NCI-H146 (cell line): Measurements from ENCODE around the gene WDR26.
"Not testable (repeated sequence)": the region's sequence is repeated elsewhere in the genome, so short reads cannot be mapped to it uniquely, and the experiment has no call there.

ENCODE experiments used
- DNase-seq: peaks from one replicate; lab custom pipeline; 2025; lab: John Stamatoyannopoulos, UW

WDR26 gene

GRCh38 chr1:224392411-224393249, 42.0 kb downstream of the WDR26 start:
- no peak for DNase-seq

DNA sequence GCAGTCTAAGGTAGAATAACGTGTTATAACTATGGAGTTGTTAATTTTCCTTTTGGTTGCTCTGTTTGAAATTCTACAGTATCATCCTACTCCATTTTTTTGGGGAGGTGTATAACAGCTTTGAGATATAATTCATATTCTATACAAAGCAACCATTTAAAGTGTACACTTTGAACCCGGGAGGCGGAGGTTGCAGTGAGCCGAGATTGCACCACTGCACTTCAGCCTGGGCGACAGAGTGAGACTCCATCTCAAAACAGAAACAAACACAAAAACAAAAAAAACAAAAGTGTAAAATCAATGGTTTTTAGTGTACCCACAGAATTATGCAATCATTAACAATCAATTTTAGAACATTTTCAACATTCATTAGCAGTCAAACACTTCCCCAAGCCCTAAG, 44.1 kb downstream of the WDR26 start:
- no peak for DNase-seq

GRCh38 chr1:224387943-224388342, 46.7 kb downstream of the WDR26 start:
- no peak for DNase-seq

- DNase-seq: no peak
Observed at GRCh38 chr1:224387302-224387912, 47.2 kb downstream of the WDR26 start.

- DNase-seq: no peak
Observed at GRCh38 chr1:224383218-224383617, 51.4 kb downstream of the WDR26 start.

- no peak for DNase-seq
Observed at GRCh38 chr1:224381880-224382548, 52.6 kb downstream of the WDR26 start.

DNA sequence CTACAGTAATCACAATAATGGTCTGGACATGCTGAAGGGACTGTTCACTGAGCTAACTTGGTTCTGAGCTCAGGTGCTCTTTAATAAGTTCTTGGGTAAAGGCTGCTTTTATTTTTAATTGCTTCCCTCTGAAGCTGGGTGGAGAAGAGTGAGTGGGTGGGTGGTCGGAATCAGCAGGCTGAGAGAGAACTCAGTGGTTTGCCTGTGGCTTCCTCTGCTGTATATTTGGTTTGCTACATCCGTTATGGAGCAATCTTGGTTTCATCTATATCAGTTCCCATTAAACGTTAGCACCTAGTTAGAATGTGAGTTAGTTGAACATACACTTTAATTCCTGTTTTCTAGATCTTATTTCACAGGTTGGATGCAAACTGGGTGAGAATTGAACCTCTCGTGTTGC, 54.6 kb downstream of the WDR26 start:
- no peak for DNase-seq

GRCh38 chr1:224378855-224379631, 55.6 kb downstream of the WDR26 start:
- no peak for DNase-seq

DNA sequence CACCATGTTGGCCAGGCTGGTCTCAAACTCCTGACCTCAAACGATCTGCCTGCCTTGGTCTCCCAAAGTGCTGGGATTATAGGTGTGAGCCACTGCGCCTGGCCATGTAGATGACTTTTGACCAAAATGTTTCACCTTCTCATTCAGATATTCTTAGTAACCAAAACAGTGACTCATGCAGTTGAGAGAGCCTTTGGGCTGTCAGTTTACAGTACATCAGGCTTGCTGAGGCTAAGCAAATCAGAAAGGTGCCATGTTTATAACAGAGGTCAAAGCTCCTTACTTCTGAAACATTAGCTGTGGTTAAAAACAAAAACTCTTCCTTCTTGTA, 57.0 kb downstream of the WDR26 start:
- no peak for DNase-seq

GRCh38 chr1:224375059-224375458, 59.5 kb downstream of the WDR26 start:
- no peak for DNase-seq

DNA sequence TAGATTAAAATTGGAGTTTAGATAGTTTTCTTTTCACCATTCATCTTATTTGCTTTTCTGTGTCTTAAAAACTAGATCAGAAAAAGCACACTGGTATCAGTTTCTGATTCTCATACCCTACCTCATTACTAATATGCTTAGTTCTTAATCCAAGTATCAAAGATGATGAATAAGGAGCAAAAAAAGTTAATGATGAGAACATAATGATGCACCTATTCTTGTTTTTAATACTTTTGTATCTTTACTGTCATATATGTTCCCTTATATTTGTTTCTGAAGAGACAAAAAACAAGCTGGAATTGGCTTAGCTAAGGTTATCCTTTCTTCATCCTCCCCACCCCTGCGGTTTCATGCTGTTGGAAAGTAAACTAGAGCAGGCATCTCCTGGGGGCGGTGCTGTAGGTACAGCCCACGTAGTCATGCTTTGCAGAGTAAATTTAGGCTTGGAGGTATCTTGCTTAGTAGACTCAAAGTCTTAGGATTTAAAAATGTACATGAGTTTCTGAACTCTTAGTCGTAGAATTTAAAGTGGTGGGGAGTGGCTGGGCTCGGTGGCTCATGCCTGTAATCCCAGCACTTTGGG, 61.5 kb downstream of the WDR26 start:
- no peak for DNase-seq

GRCh38 chr1:224368409-224368808, 66.2 kb downstream of the WDR26 start:
- no peak for DNase-seq

GRCh38 chr1:224359207-224359606, 75.4 kb downstream of the WDR26 start:
- no peak for DNase-seq

- DNase-seq: no peak
Observed at GRCh38 chr1:224358237-224358636, 76.4 kb downstream of the WDR26 start.

- DNase-seq: no peak
Observed at GRCh38 chr1:224357626-224358124, 76.9 kb downstream of the WDR26 start.

DNA sequence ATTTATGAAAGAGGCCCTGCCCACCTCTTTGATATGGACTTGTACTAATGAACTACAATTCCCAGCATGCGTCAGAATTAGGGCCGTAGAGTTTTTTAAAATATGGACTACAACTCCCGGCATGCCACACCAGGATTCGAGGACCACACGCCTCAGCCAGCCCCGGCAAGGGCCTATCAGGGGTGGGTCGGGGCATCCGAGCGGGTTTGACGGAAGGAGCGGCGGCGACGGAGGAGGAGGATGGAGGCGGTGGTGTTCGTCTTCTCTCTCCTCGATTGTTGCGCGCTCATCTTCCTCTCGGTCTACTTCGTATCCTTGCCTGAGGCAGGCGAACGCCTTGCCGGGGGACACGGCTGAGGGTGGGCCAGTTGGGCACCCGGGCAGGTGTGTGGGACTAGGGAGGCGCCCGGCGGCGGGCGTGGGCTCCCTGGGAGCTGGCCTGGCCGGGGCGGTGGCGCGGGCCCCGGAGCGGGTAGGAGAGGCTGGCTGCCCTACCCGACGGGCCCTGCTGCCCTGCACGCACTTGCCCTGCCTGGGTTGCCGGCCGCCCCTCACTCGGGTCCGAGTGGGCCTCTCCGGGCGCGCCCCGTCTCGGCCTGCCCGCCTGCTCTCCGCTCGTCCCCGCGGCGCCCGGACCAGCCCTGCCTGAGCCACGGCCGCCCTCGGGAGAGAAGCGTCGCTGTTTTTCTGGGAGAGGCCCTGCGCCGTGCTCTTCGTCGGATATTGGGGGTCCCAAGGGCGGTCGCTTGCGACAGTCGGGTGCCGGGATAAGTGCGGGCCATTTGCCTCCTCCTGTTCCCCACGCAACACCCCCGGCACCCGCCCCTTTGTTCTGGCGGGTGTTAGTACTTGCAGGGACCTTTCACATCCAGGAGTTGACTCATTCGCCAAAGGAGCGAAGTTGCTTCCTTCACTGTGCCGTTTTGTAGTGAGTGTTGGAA, 77.6 kb downstream of the WDR26 start, which contains the start of gene CNIH4:
Gene CNIH4, plus strand, starts transcription at position 195 of the 941 bp plus-strand sequence. Its CDS starts 46 bp downstream, at position 241.
- peak; percentile 95 for DNase-seq

DNA sequence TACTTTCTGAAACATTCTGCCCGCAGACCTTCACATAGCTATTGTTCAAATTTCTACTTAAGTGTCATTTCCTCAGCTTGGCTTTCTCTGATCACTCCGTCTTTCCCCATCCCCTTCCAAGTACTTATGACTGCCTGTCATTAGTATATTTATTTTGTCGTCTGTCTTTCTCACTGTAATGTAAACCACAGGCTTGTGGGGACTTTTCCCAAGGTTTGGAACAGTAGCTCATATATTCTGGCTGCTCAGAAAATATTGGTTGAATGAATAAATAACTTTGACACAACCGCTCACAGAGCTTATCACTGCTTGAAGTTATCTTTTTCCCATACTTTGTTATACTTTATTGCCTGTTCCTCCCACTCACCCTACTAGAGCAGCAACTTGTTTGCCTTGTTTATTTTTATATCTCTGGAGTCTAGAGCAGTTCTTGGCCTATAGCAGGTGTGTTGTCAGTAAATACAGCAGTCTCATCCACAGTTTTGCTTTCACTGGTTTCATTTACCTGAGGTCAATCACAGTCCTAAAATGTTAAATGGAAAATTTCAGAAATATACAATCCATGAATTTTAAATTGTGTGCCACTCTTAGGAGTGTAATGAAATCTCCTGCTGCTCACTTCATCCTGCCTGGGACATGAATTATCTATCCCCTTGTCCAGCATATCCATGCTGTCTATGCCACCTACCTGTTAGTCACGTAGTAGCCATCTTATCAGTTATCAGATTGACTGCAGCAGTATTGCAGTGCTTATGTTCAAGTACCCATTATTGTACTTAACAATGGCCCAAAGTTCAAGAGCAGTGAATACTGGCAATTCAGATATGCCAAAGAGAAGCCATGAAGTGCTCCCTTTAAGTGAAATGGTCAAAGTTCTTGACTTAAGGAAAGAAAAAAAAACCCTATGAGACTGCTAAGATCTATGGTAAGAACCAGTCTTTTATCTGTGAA, 80.3 kb downstream of the WDR26 start:
- no peak for DNase-seq

GRCh38 chr1:224352436-224353085, 82.0 kb downstream of the WDR26 start:
- not testable (repeated sequence) for DNase-seq

- not testable (repeated sequence) for DNase-seq
Observed at GRCh38 chr1:224349716-224350115, 84.9 kb downstream of the WDR26 start.
